Measurements from ENCODE around the gene NINJ2. TPM values are rescaled to one million over a fixed set of nuclear protein-coding genes. Genes with fewer than 3 reads are reported as not detected.
A peak's percentile ranks its signal among the peaks of the same experiment; 100 is the strongest.
"Not testable (repeated sequence)": the region's sequence is repeated elsewhere in the genome, so short reads cannot be mapped to it uniquely, and the experiment has no call there.

Gene NINJ2
- total RNA-seq, 4 donors from 2014 or later: 3.8 to 8.3 (median 5.2) TPM; not detected in 1

- Histone ChIP-seq H3K27me3 (no peaks in the 10 kb centered on the region), H3K4me3 (no peak overlapping the region), H3K4me1 (peaks cover 0 to 11% (median 5%) of the 10 kb centered on the region in 4 donors), H3K9me3 (no peaks in the 10 kb centered on the region), H3K36me3 (no peaks in the 10 kb centered on the region), H3K27ac (no peak overlapping the region)
- peak in 1 of 3 donors; percentile 17 for DNase-seq
- TF ChIP-seq CTCF (IDR thresholded peaks at IDR 0.05) (no peak), POLR2A (IDR thresholded peaks at IDR 0.05) (no peak)
Observed at GRCh38 chr12:579420-580110, 83.7 kb downstream of the NINJ2 start.

- Histone ChIP-seq H3K9me3 (no peaks in the 10 kb centered on the region), H3K27ac (no peak overlapping the region), H3K36me3 (no peaks in the 10 kb centered on the region), H3K4me3 (no peak overlapping the region), H3K27me3 (no peaks in the 10 kb centered on the region), H3K4me1 (peaks cover 0 to 11% (median 5%) of the 10 kb centered on the region in 4 donors)
- DNase-seq: peak in 2 of 3 donors; percentile 7 to 24
- TF ChIP-seq CTCF (IDR thresholded peaks at IDR 0.05) (no peak), POLR2A (IDR thresholded peaks at IDR 0.05) (no peak)
Observed at GRCh38 chr12:578748-579419, 84.4 kb downstream of the NINJ2 start.

GRCh38 chr12:577994-578747, 85.1 kb downstream of the NINJ2 start:
- H3K36me3 ChIP-seq, H3K4me3 ChIP-seq, H3K9me3 ChIP-seq, H3K27ac ChIP-seq, H3K27me3 ChIP-seq: not testable (repeated sequence)
- peaks cover 0 to 11% (median 5%) of the 10 kb centered on the region in 4 donors for H3K4me1 ChIP-seq
- peak in 1 of 3 donors; percentile 30 for DNase-seq

- H3K36me3 ChIP-seq: no peaks in the 10 kb centered on the region
- peak overlapping the region in 2 of 4 donors; percentile 31 to 33 for H3K27ac ChIP-seq
- H3K4me1 ChIP-seq: peaks cover 0 to 14% (median 5%) of the 10 kb centered on the region in 4 donors
- no peaks in the 10 kb centered on the region for H3K27me3 ChIP-seq
- H3K9me3 ChIP-seq: no peaks in the 10 kb centered on the region
- peak overlapping the region in 1 of 4 donors; percentile 4 for H3K4me3 ChIP-seq
- TF ChIP-seq CTCF (IDR thresholded peaks at IDR 0.05): no peak
- no peak for TF ChIP-seq POLR2A (IDR thresholded peaks at IDR 0.05)
- no peak for DNase-seq
Observed at GRCh38 chr12:576615-577110, 86.6 kb downstream of the NINJ2 start.

GRCh38 chr12:575948-576614, 87.2 kb downstream of the NINJ2 start:
- peak; percentile 62 to 89 (median 88) for DNase-seq
- Histone ChIP-seq H3K4me3 (peak overlapping the region in 3 of 4 donors; percentile 3 to 12 (median 4)), H3K4me1 (peaks cover 0 to 20% (median 5%) of the 10 kb centered on the region in 4 donors), H3K27me3 (no peaks in the 10 kb centered on the region), H3K36me3 (no peaks in the 10 kb centered on the region), H3K27ac (peak overlapping the region in 3 of 4 donors; percentile 31 to 42 (median 33)), H3K9me3 (no peaks in the 10 kb centered on the region)
- TF ChIP-seq CTCF (IDR thresholded peaks at IDR 0.05): peak; percentile 98 to 100 (median 99)
- no peak for TF ChIP-seq POLR2A (IDR thresholded peaks at IDR 0.05)
